Upper lobe of right lung (tissue), 1 donor: Measurements from ENCODE around the gene MBOAT2. TPM values are rescaled to one million over a fixed set of nuclear protein-coding genes. Genes with fewer than 3 reads are reported as not detected.

Source experiments
- ATAC-seq: fragments of 200-7000 bp; cut with Tn5 transposase; one replicate; pipeline ENCODE4 v1.9.1; 2020; ENCODE audit warnings: mild to moderate bottlenecking, moderate library complexity
- DNase-seq: peaks from one replicate; pipeline ENCODE4 v3.0.0-alpha.2; 2020
- H3K27ac ChIP-seq: fragments of 200-600 bp; one replicate; pipeline ENCODE4 v1.8.0; 2022
- H3K27me3 ChIP-seq: fragments of 200-600 bp; one replicate; pipeline ENCODE4 v1.8.0; 2022; ENCODE audit warnings: mild to moderate bottlenecking
- H3K36me3 ChIP-seq: fragments of 200-600 bp; one replicate; pipeline ENCODE4 v1.8.0; 2022
- H3K4me1 ChIP-seq: fragments of 200-600 bp; one replicate; pipeline ENCODE4 v1.8.0; 2022
- H3K4me3 ChIP-seq: fragments of 200-600 bp; one replicate; pipeline ENCODE4 v1.8.0; 2022; ENCODE audit warnings: mild to moderate bottlenecking
- H3K9me3 ChIP-seq: fragments of 200-600 bp; one replicate; pipeline ENCODE4 v1.8.0; 2022
- CTCF ChIP-seq: fragments of 200-600 bp; IDR thresholded peaks from one replicate; pipeline ENCODE4 v1.8.0; 2022; ENCODE audit warnings: antibody characterized with exemption
- intact Hi-C: fragments of 100-400 bp; cut with DNase I; formaldehyde crosslinking; loops from one replicate; pipeline ENCODE4 v1.11.0; 2022
- total RNA-seq: library from RNA; stranded (reverse); fragmentation: NEBNext Ultra II Directional; extraction: Animal tissue kit (Norgen Biotek cat#: 25700); gene quantifications from one replicate; pipeline ENCODE4 v1.2.1, GENCODE V29; 2021
- donor health status: DM: no; HTN: yes; CAD: no; lungs with severe emphysema.

Gene MBOAT2
- total RNA-seq, 1 donor from 2014 or later, result 31.4 TPM

- ATAC-seq (no peak), DNase-seq (no peak)
- TF ChIP-seq CTCF, result no peak
- no peaks in the 10 kb centered on the region for H3K4me1 ChIP-seq
- intact Hi-C loops, result no loop called here
- no peaks in the 10 kb centered on the region for H3K9me3 ChIP-seq
- H3K27me3 ChIP-seq, result no peaks in the 10 kb centered on the region
- no peak overlapping the region for H3K27ac ChIP-seq
- H3K4me3 ChIP-seq, result no peak overlapping the region
- peaks cover 5% of the 10 kb centered on the region for H3K36me3 ChIP-seq
Measured at GRCh38 chr2:8884812-8885211, 118.7 kb downstream of the MBOAT2 start.

DNA sequence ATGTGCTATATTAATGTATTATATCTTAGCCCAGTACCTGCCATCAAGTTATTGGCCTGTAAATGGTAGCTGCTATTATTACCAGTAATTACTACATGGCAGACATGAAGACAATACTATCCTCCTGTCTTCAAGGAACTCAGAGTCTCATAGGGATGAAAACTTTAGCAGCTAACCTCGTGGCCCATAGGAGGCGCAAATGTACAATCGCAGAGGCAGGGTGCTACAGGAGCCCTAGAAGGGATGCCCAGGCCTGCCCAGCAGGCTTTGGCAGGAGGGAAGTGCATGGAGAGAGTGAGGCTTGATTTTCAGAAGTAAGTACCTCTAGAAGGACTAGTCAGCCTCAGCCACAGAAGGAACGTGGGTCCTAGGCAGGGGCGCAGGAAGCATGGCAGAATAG lies 121.4 kb downstream of the MBOAT2 start:
- no peak for DNase-seq
- Histone ChIP-seq H3K27me3 (no peaks in the 10 kb centered on the region), H3K36me3 (peaks cover 11% of the 10 kb centered on the region), H3K27ac (no peak overlapping the region), H3K9me3 (no peaks in the 10 kb centered on the region), H3K4me3 (no peak overlapping the region), H3K4me1 (no peaks in the 10 kb centered on the region)
- intact Hi-C loops, result no loop called here
- peak; percentile 47 for ATAC-seq
- peak; percentile 6 for TF ChIP-seq CTCF

- intact Hi-C loops, result no loop called here
- Histone ChIP-seq H3K27me3 (no peaks in the 10 kb centered on the region), H3K4me1 (no peaks in the 10 kb centered on the region), H3K36me3 (peaks cover 16% of the 10 kb centered on the region), H3K27ac (no peak overlapping the region), H3K9me3 (no peaks in the 10 kb centered on the region), H3K4me3 (no peak overlapping the region)
- ATAC-seq (no peak), DNase-seq (no peak)
- TF ChIP-seq CTCF, result no peak
Measured at GRCh38 chr2:8877894-8878293, 125.6 kb downstream of the MBOAT2 start.

GRCh38 chr2:8877332-8877731 lies 126.2 kb downstream of the MBOAT2 start:
- no peak overlapping the region for H3K4me3 ChIP-seq
- intact Hi-C loops, result no loop called here
- H3K27ac ChIP-seq, result no peak overlapping the region
- DNase-seq (no peak), ATAC-seq (no peak)
- TF ChIP-seq CTCF, result no peak
- H3K27me3 ChIP-seq, result no peaks in the 10 kb centered on the region
- H3K36me3 ChIP-seq, result peaks cover 16% of the 10 kb centered on the region
- H3K9me3 ChIP-seq, result no peaks in the 10 kb centered on the region
- H3K4me1 ChIP-seq, result no peaks in the 10 kb centered on the region

DNA sequence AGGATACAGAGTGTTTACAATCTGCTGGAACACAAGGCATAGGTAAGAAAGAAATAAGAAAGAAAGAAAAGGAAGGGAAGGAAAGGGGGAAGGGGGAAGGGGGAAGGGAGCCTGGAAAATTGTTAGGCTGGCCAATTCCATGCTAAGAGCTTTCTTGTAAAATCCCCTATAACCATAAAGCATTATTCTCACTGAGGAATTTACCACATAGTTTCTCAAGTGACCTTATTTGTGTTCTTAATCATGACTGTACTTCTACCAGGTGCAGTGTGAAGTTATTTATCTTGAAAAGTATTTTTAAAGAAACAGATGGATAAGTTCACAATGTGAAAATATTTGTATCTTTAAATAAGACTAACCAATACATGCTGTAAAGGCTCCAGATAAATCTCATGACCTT lies 126.9 kb downstream of the MBOAT2 start:
- no peaks in the 10 kb centered on the region for H3K27me3 ChIP-seq
- H3K27ac ChIP-seq, result no peak overlapping the region
- H3K9me3 ChIP-seq, result no peaks in the 10 kb centered on the region
- intact Hi-C loops, result no loop called here
- DNase-seq (no peak), ATAC-seq (no peak)
- no peaks in the 10 kb centered on the region for H3K4me1 ChIP-seq
- peaks cover 16% of the 10 kb centered on the region for H3K36me3 ChIP-seq
- no peak overlapping the region for H3K4me3 ChIP-seq
- TF ChIP-seq CTCF, result no peak

DNA sequence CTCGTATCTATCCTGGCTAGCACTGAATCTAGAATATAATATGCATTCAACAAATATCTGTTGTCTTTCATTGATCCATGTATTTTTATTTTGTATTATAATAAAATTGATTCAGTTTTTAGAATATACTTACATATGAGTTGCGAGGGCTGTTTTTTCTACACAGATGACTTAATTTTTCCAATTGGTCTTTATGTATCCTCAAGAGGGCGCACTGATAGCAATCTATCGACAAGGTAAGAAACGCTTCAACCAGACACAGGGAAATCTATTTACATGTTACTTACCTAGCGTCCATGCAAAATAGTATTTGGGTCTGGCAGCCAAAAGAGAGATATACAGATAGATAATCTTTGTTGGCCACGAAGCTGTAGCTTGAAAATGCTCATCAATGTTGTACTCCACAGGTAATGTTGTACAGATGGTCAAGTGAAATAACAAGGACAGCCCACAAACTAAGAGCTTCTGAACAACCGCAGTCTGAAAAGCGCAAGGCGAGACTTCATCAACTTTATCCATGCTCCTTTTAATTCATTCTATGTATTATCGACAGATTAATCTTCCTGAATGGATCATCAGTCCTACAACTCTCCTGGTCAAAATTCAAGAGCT lies 130.6 kb downstream of the MBOAT2 start:
- H3K4me1 ChIP-seq, result no peaks in the 10 kb centered on the region
- no peak for DNase-seq
- H3K27me3 ChIP-seq, result no peaks in the 10 kb centered on the region
- H3K9me3 ChIP-seq, result no peaks in the 10 kb centered on the region
- peak; percentile 55 for ATAC-seq
- intact Hi-C loops, result no loop called here
- TF ChIP-seq CTCF, result peak; percentile 68
- H3K36me3 ChIP-seq, result peaks cover 11% of the 10 kb centered on the region
- no peak overlapping the region for H3K27ac ChIP-seq
- H3K4me3 ChIP-seq, result no peak overlapping the region
